SU-DHL-6 (cell line): ENCODE data around the gene CHST13.

Experiments
- EZH2phosphoT487 ChIP-seq: fragments of 200-600 bp; sonication (generic), shearing (Covaris generic); conservative IDR thresholded peaks from 2 replicates; pipeline ENCODE4 v1.6.1; 2018; ENCODE audit warnings: mild to moderate bottlenecking, antibody characterized with exemption, low read length, moderate library complexity, mixed read lengths
- TF ChIP-seq, protein P1 (sequence below): fragments of 200-600 bp; sonication (generic); IDR thresholded peaks from one replicate; pipeline ENCODE4 v1.5.1; 2017; ENCODE audit warnings: antibody characterized with exemption, mild to moderate bottlenecking, low read length, moderate library complexity; ENCODE audit not compliant: insufficient read depth, poor library complexity, severe bottlenecking

DNA sequence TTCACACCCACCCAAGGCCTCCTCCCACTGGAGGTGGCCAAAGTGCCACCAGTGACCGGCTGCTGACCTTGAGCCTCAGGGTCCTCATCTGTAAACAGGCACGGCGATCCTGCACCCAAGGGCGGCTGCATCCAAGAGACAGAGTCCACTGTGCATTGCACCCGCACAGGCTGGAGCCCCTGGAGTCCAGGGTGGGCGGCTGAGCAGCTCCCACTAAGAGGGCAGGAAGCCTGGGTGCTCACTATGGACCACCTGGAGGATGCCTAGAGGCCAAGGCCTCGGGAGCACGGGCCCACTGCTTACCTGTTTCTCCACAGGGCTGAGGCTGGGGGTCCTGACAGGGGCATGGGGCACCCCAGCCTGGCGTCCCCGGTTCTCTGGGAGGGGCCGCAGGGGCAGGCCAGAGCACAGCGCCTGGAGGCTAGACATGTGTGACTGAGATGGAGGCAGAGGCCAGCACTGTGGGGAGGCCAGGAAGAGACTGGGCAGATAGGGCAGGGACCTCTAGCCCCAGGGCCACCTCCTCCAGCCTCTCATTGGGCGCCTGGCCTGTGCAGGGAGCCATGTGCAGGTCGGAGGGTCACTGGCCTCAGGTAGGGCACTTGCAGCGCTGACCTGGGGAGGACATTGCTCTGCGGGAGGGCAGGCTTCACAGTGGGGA lies 6.5 kb upstream of the CHST13 start, which contains the start of gene UROC1:
- TF ChIP-seq, protein P1, sequence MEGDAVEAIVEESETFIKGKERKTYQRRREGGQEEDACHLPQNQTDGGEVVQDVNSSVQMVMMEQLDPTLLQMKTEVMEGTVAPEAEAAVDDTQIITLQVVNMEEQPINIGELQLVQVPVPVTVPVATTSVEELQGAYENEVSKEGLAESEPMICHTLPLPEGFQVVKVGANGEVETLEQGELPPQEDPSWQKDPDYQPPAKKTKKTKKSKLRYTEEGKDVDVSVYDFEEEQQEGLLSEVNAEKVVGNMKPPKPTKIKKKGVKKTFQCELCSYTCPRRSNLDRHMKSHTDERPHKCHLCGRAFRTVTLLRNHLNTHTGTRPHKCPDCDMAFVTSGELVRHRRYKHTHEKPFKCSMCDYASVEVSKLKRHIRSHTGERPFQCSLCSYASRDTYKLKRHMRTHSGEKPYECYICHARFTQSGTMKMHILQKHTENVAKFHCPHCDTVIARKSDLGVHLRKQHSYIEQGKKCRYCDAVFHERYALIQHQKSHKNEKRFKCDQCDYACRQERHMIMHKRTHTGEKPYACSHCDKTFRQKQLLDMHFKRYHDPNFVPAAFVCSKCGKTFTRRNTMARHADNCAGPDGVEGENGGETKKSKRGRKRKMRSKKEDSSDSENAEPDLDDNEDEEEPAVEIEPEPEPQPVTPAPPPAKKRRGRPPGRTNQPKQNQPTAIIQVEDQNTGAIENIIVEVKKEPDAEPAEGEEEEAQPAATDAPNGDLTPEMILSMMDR: no peak
- TF ChIP-seq EZH2phosphoT487: no peak
